NOMO-1 treated with dmso at 0.1 percent for 144 hours (cell line): Measurements from ENCODE around the gene PID1.
"Not testable (repeated sequence)": the region's sequence is repeated elsewhere in the genome, so short reads cannot be mapped to it uniquely, and the experiment has no call there.

ENCODE experiments used
- DNase-seq: peaks from one replicate; lab custom pipeline; 2025; ENCODE audit not compliant: unreplicated experiment; lab: John Stamatoyannopoulos, UW

Gene PID1

GRCh38 chr2:229084447-229084846 is 186.6 kb downstream of the PID1 start:
- no peak for DNase-seq

- DNase-seq = no peak
These were observed 187.3 kb downstream of the PID1 start for GRCh38 chr2:229083606-229084340.

- DNase-seq = no peak
These were observed 189.7 kb downstream of the PID1 start for GRCh38 chr2:229081411-229081810.

- no peak for DNase-seq
These were observed 190.9 kb downstream of the PID1 start for GRCh38 chr2:229080172-229080571.

- DNase-seq = not testable (repeated sequence)
These were observed 194.2 kb downstream of the PID1 start for GRCh38 chr2:229076886-229077285.

- no peak for DNase-seq
These were observed 197.2 kb downstream of the PID1 start for GRCh38 chr2:229073935-229074334.

- DNase-seq = no peak
These were observed 199.7 kb downstream of the PID1 start for GRCh38 chr2:229071292-229071976.

GRCh38 chr2:229066121-229066715 is 204.9 kb downstream of the PID1 start:
- DNase-seq = no peak

- DNase-seq = no peak
These were observed 206.3 kb downstream of the PID1 start for GRCh38 chr2:229064749-229065148.

GRCh38 chr2:229060147-229060546 is 210.9 kb downstream of the PID1 start:
- DNase-seq = no peak

GRCh38 chr2:229059331-229060033 is 211.6 kb downstream of the PID1 start:
- no peak for DNase-seq

GRCh38 chr2:229057976-229058553 is 213.0 kb downstream of the PID1 start:
- DNase-seq = no peak

GRCh38 chr2:229054311-229054710 is 216.8 kb downstream of the PID1 start:
- DNase-seq = no peak

- no peak for DNase-seq
These were observed 219.3 kb downstream of the PID1 start for GRCh38 chr2:229051798-229052197.

- DNase-seq = no peak
These were observed 221.0 kb downstream of the PID1 start for GRCh38 chr2:229050133-229050532.

- DNase-seq = no peak
These were observed 223.0 kb downstream of the PID1 start for GRCh38 chr2:229048134-229048533.

- DNase-seq = no peak
These were observed 225.4 kb downstream of the PID1 start for GRCh38 chr2:229045671-229046070.

- DNase-seq = no peak
These were observed 226.5 kb downstream of the PID1 start for GRCh38 chr2:229044581-229044980.

- DNase-seq = no peak
These were observed 227.4 kb downstream of the PID1 start for GRCh38 chr2:229043681-229044080.

GRCh38 chr2:229042349-229042748 is 228.7 kb downstream of the PID1 start:
- no peak for DNase-seq

GRCh38 chr2:229041691-229042090 is 229.4 kb downstream of the PID1 start:
- no peak for DNase-seq
